OCI-LY3 (cell line): ENCODE measurements around the gene TLE3.

Experiments used
- CTCF ChIP-seq: fragments of 200-600, 300-600 bp; sonication (generic); IDR thresholded peaks from 2 replicates; pipeline ENCODE4 v1.5.1; 2014; ENCODE audit warnings: antibody characterized with exemption, low read length, low read depth
- EZH2phosphoT487 ChIP-seq: fragments of 200-600 bp; shearing (Covaris generic); IDR thresholded peaks from 2 replicates; pipeline ENCODE4 v1.6.1; 2018; ENCODE audit warnings: antibody characterized with exemption, mixed run types, low read depth

DNA sequence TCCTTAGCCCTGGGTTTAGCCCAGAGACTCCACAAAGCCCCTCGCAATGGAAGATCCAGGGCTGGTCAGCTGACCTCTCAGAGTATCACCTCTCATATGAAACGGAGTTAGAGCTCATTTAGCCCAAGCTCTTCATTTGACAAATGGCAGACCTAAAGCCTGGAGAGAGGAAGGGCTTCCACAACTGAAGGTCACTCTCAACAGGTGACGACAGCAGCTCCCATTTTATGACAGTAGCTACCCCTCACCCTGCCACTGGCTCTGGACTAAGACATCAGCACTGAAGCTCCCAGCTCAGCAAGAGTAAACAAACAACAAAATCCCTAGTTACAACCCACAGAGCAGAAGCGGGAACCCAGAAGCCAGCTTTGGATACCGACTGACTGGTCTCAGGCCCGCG lies 33.7 kb downstream of the TLE3 start:
- TF ChIP-seq CTCF (no peak), EZH2phosphoT487 (no peak)
